Subcutaneous adipose tissue (tissue), 4 donors: ENCODE measurements around the gene GBP6. TPM values are rescaled to one million over a fixed set of nuclear protein-coding genes. Genes with fewer than 3 reads are reported as not detected.

ENCODE experiments used
- CTCF ChIP-seq: fragments of 450-650 bp; IDR thresholded peaks from one replicate; pipeline ENCODE4 v1.5.1; 2016; ENCODE audit warnings: low read depth, mild to moderate bottlenecking, control low read depth, antibody characterized with exemption, moderate library complexity
- total RNA-seq, 4 donors: library from RNA; depleted of rRNA; stranded (reverse); fragments of >200 nt; gene quantifications; one replicate each; pipeline ENCODE4 v1.1.0, GENCODE V29; 2016

GBP6 gene
- total RNA-seq, 4 donors from 2014 or later = not detected

DNA sequence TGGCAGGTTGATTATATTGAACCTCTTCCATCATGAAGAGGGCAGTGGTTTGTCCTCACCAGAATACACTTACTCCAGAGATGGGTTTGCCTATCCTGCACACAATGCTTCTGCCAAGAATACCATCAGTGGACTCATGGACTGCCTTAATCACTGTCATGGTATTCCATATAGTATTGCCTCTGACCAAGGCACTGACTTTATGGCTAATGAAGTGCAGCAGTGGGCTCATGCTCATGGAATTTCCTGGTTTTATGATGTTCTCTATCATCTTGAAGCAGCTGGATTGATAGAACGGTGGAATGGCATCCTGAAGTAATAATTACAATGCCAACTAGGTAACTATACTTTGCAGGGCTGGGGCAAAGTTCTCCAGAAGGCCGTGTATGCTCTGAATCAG lies 16.6 kb upstream of the GBP6 start:
- TF ChIP-seq CTCF = no peak

GRCh38 chr1:89350298-89350697 lies 13.6 kb upstream of the GBP6 start:
- no peak for TF ChIP-seq CTCF

- no peak for TF ChIP-seq CTCF
Observed at GRCh38 chr1:89351597-89352311, 12.1 kb upstream of the GBP6 start.

DNA sequence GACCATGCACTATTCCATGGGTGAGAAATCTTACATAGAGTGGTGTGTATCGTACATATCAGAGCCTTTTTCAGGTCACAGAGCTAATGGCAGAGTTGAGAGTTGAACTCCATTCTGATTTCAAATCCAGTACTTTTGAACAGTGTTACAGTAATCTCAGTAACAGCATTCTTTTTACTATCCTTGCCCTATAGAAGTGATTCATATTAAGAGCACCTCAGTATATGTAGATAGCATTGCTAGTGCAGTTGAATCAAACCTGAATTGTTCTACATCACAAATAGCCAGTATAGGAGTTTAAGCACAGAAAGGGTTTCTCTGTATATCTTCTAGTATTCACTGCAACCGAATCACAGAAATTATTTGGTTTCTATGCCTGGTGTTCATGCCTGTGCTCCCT lies 11.4 kb upstream of the GBP6 start:
- TF ChIP-seq CTCF = no peak

DNA sequence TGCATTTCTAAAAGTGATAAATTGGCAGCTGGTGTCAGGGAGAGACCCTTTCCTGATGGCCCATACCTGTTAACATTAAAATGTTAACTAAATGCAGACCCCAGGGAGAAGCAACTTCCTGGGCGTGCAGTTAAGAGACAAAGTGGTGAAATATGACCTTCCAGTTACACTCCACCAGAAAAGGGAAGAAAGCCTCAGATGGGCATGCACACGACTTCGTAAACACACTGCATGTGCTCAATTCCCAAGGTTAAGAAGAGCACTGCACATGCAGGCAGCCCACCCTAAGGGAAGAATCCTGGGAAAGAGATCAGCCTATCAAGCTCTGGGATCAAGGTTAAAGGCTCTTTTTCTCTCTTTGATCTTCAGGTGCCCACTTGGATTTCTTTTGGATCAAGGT lies 9.7 kb upstream of the GBP6 start:
- no peak for TF ChIP-seq CTCF

GRCh38 chr1:89355056-89355455 lies 8.8 kb upstream of the GBP6 start:
- no peak for TF ChIP-seq CTCF

GRCh38 chr1:89356658-89357400 lies 7.0 kb upstream of the GBP6 start:
- no peak for TF ChIP-seq CTCF
